ENCODE measurements around the gene NANOS2. TPM values are rescaled to one million over a fixed set of nuclear protein-coding genes. Genes with fewer than 3 reads are reported as not detected.

The NANOS2 gene
- total and polyA plus RNA-seq, 2 of the 13 experiments (the other 11 are each of a cell fraction or from before 2014, with no cell fraction given) = not detected

DNA sequence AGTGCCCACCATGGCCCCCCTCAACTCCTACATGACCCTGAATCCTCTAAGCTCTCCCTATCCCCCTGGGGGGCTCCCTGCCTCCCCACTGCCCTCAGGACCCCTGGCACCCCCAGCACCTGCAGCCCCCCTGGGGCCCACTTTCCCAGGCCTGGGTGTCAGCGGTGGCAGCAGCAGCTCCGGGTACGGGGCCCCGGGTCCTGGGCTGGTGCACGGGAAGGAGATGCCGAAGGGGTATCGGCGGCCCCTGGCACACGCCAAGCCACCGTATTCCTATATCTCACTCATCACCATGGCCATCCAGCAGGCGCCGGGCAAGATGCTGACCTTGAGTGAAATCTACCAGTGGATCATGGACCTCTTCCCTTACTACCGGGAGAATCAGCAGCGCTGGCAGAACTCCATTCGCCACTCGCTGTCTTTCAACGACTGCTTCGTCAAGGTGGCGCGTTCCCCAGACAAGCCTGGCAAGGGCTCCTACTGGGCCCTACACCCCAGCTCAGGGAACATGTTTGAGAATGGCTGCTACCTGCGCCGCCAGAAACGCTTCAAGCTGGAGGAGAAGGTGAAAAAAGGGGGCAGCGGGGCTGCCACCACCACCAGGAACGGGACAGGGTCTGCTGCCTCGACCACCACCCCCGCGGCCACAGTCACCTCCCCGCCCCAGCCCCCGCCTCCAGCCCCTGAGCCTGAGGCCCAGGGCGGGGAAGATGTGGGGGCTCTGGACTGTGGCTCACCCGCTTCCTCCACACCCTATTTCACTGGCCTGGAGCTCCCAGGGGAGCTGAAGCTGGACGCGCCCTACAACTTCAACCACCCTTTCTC is 42.3 kb downstream of the NANOS2 start (continued):
- TF ChIP-seq, protein P1, sequence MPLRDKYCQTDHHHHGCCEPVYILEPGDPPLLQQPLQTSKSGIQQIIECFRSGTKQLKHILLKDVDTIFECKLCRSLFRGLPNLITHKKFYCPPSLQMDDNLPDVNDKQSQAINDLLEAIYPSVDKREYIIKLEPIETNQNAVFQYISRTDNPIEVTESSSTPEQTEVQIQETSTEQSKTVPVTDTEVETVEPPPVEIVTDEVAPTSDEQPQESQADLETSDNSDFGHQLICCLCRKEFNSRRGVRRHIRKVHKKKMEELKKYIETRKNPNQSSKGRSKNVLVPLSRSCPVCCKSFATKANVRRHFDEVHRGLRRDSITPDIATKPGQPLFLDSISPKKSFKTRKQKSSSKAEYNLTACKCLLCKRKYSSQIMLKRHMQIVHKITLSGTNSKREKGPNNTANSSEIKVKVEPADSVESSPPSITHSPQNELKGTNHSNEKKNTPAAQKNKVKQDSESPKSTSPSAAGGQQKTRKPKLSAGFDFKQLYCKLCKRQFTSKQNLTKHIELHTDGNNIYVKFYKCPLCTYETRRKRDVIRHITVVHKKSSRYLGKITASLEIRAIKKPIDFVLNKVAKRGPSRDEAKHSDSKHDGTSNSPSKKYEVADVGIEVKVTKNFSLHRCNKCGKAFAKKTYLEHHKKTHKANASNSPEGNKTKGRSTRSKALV (CRISPR knock-in tag; IDR thresholded peaks at IDR 0.05) = no peak
- TF ChIP-seq HOXA9 (CRISPR knock-in tag; IDR thresholded peaks at IDR 0.05; ENCODE audit: borderline replicate concordance) (no peak), NR1H2 (CRISPR knock-in tag; IDR thresholded peaks at IDR 0.05; ENCODE audit: borderline replicate concordance, low read depth) (no peak), ZNF256 (CRISPR knock-in tag; conservative IDR thresholded peaks at IDR 0.05) (no peak), ZFY (CRISPR knock-in tag; IDR thresholded peaks at IDR 0.05) (no peak), SMARCE1 (IDR thresholded peaks at IDR 0.05; ENCODE audit: borderline replicate concordance) (no peak), SAFB2 (CRISPR knock-in tag; IDR thresholded peaks at IDR 0.05; ENCODE audit: borderline replicate concordance, low read depth) (no peak), YEATS4 (CRISPR knock-in tag; IDR thresholded peaks at IDR 0.05; ENCODE audit: borderline replicate concordance) (no peak), POLR2A (IDR thresholded peaks at IDR 0.05; ENCODE audit: insufficient read depth in 1 of 2, low read depth in 2 of 2, low read length in 2 of 2) (peak in 1 of 2 experiments; percentile 14; a peak in 1 of 4 replicates), HNRNPL (IDR thresholded peaks at IDR 0.05; ENCODE audit: low read depth, low read length) (0 out of 2 replicates have a peak, but pooled peaks have one; percentile 74), ZNF549 (CRISPR knock-in tag; IDR thresholded peaks at IDR 0.05) (no peak), ZC3H13 (CRISPR knock-in tag; IDR thresholded peaks at IDR 0.05) (no peak), AGO2 (optimal IDR thresholded peaks at IDR 0.05; ENCODE audit: low read depth, low read length) (peak; percentile 97), TCF7 (IDR thresholded peaks at IDR 0.05; ENCODE audit: low read depth) (no peak), MXI1 (IDR thresholded peaks at IDR 0.05; ENCODE audit: borderline replicate concordance, low read depth, low read length) (no peak), ZNF274 (CRISPR knock-in tag; IDR thresholded peaks at IDR 0.05) (no peak), TEAD2 (CRISPR knock-in tag; IDR thresholded peaks at IDR 0.05) (no peak)
- TF ChIP-seq, protein P2, sequence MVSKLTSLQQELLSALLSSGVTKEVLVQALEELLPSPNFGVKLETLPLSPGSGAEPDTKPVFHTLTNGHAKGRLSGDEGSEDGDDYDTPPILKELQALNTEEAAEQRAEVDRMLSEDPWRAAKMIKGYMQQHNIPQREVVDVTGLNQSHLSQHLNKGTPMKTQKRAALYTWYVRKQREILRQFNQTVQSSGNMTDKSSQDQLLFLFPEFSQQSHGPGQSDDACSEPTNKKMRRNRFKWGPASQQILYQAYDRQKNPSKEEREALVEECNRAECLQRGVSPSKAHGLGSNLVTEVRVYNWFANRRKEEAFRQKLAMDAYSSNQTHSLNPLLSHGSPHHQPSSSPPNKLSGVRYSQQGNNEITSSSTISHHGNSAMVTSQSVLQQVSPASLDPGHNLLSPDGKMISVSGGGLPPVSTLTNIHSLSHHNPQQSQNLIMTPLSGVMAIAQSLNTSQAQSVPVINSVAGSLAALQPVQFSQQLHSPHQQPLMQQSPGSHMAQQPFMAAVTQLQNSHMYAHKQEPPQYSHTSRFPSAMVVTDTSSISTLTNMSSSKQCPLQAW (CRISPR knock-in tag; IDR thresholded peaks at IDR 0.05) = no peak
- TF ChIP-seq, protein P3, sequence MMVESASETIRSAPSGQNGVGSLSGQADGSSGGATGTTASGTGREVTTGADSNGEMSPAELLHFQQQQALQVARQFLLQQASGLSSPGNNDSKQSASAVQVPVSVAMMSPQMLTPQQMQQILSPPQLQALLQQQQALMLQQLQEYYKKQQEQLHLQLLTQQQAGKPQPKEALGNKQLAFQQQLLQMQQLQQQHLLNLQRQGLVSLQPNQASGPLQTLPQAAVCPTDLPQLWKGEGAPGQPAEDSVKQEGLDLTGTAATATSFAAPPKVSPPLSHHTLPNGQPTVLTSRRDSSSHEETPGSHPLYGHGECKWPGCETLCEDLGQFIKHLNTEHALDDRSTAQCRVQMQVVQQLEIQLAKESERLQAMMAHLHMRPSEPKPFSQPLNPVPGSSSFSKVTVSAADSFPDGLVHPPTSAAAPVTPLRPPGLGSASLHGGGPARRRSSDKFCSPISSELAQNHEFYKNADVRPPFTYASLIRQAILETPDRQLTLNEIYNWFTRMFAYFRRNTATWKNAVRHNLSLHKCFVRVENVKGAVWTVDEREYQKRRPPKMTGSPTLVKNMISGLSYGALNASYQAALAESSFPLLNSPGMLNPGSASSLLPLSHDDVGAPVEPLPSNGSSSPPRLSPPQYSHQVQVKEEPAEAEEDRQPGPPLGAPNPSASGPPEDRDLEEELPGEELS (CRISPR knock-in tag; IDR thresholded peaks at IDR 0.05) = no peak
- TF ChIP-seq, protein P4, sequence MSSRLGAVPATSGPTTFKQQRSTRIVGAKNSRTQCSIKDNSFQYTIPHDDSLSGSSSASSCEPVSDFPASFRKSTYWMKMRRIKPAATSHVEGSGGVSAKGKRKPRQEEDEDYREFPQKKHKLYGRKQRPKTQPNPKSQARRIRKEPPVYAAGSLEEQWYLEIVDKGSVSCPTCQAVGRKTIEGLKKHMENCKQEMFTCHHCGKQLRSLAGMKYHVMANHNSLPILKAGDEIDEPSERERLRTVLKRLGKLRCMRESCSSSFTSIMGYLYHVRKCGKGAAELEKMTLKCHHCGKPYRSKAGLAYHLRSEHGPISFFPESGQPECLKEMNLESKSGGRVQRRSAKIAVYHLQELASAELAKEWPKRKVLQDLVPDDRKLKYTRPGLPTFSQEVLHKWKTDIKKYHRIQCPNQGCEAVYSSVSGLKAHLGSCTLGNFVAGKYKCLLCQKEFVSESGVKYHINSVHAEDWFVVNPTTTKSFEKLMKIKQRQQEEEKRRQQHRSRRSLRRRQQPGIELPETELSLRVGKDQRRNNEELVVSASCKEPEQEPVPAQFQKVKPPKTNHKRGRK (CRISPR knock-in tag; IDR thresholded peaks at IDR 0.05) = no peak
- TF ChIP-seq, protein P5, sequence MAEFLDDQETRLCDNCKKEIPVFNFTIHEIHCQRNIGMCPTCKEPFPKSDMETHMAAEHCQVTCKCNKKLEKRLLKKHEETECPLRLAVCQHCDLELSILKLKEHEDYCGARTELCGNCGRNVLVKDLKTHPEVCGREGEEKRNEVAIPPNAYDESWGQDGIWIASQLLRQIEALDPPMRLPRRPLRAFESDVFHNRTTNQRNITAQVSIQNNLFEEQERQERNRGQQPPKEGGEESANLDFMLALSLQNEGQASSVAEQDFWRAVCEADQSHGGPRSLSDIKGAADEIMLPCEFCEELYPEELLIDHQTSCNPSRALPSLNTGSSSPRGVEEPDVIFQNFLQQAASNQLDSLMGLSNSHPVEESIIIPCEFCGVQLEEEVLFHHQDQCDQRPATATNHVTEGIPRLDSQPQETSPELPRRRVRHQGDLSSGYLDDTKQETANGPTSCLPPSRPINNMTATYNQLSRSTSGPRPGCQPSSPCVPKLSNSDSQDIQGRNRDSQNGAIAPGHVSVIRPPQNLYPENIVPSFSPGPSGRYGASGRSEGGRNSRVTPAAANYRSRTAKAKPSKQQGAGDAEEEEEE (CRISPR knock-in tag; IDR thresholded peaks at IDR 0.05; ENCODE audit: borderline replicate concordance) = no peak

All from HepG2 (cell line).